ENCODE data around the gene TEX54.

- no peak for TF ChIP-seq CTCF (conservative IDR thresholded peaks at IDR 0.05; ENCODE audit: low read depth, low read length)
- no peak for TF ChIP-seq POLR2A (IDR thresholded peaks at IDR 0.05; ENCODE audit: low read depth, low read length)
- TF ChIP-seq MXI1 (IDR thresholded peaks at IDR 0.05; ENCODE audit: borderline replicate concordance, low read depth, low read length), result no peak
- TF ChIP-seq SMC3 (IDR thresholded peaks at IDR 0.05; ENCODE audit: low read depth, low read length), result no peak
- TF ChIP-seq RFX5 (IDR thresholded peaks at IDR 0.05; ENCODE audit: low read depth, low read length), result no peak
- TF ChIP-seq MAFK (IDR thresholded peaks at IDR 0.05; ENCODE audit: low read depth, low read length), result no peak
- TF ChIP-seq MAZ (IDR thresholded peaks at IDR 0.05; ENCODE audit: borderline replicate concordance, low read depth, low read length), result no peak
- no peak for TF ChIP-seq RAD21 (IDR thresholded peaks at IDR 0.05; ENCODE audit: low read length)
- TF ChIP-seq CEBPB (IDR thresholded peaks at IDR 0.05; ENCODE audit: low read depth, low read length), result no peak
These were observed 31.2 kb upstream of the TEX54 start for GRCh38 chr11:62863687-62864335.
